HG03064 (cell line): ENCODE measurements around the gene PAWR.
"Not testable (repeated sequence)": the region's sequence is repeated elsewhere in the genome, so short reads cannot be mapped to it uniquely, and the experiment has no call there.

ENCODE experiments used
- ATAC-seq: cut with Tn5 transposase; IDR thresholded peaks from one replicate; pipeline ENCODE4 v1.9.1; 2021; ENCODE audit warnings: low read depth; ENCODE audit not compliant: unreplicated experiment

The PAWR gene

GRCh38 chr12:79596719-79597350 lies 93.9 kb downstream of the PAWR start:
- no peak for ATAC-seq

GRCh38 chr12:79595273-79595672 lies 95.5 kb downstream of the PAWR start:
- no peak for ATAC-seq

GRCh38 chr12:79592865-79593264 lies 97.9 kb downstream of the PAWR start:
- no peak for ATAC-seq

- ATAC-seq = no peak
Measured at GRCh38 chr12:79591988-79592387, 98.8 kb downstream of the PAWR start.

GRCh38 chr12:79590751-79591150 lies 100.0 kb downstream of the PAWR start:
- ATAC-seq = no peak

- ATAC-seq = no peak
Measured at GRCh38 chr12:79587368-79587767, 103.4 kb downstream of the PAWR start.

GRCh38 chr12:79585147-79585546 lies 105.6 kb downstream of the PAWR start:
- no peak for ATAC-seq

GRCh38 chr12:79573820-79574219 lies 116.9 kb downstream of the PAWR start:
- ATAC-seq = no peak

GRCh38 chr12:79569679-79570078 lies 121.1 kb downstream of the PAWR start:
- no peak for ATAC-seq

GRCh38 chr12:79567175-79567563 lies 123.6 kb downstream of the PAWR start:
- ATAC-seq = no peak

- ATAC-seq = no peak
Measured at GRCh38 chr12:79566452-79567174, 124.2 kb downstream of the PAWR start.

- ATAC-seq = not testable (repeated sequence)
Measured at GRCh38 chr12:79564727-79565350, 125.9 kb downstream of the PAWR start.

GRCh38 chr12:79563021-79563740 lies 127.6 kb downstream of the PAWR start:
- ATAC-seq = no peak

GRCh38 chr12:79561401-79562132 lies 129.2 kb downstream of the PAWR start:
- no peak for ATAC-seq

GRCh38 chr12:79560225-79560889 lies 130.4 kb downstream of the PAWR start:
- no peak for ATAC-seq

GRCh38 chr12:79559591-79559990 lies 131.2 kb downstream of the PAWR start:
- no peak for ATAC-seq

- no peak for ATAC-seq
Measured at GRCh38 chr12:79558924-79559469, 131.8 kb downstream of the PAWR start.

- no peak for ATAC-seq
Measured at GRCh38 chr12:79557690-79558315, 133.0 kb downstream of the PAWR start.
